Prostate gland (tissue), 2 donors: Measurements from ENCODE around the gene VWA5B2.

Source experiments
- CTCF ChIP-seq, 4 experiments: fragments of 200-600 bp in 2 of 4; fragments of 450-650 bp in 2 of 4; sonication (generic) in 2 of 4; IDR thresholded peaks; 1 replicate in 3 of 4; 2 replicates in 1 of 4; pipeline ENCODE4 v1.5.1; 2016 to 2019; ENCODE audit warnings: antibody characterized with exemption in 4 of 4, mild to moderate bottlenecking in 2 of 4, moderate library complexity in 2 of 4
- POLR2A ChIP-seq: fragments of 450-650 bp; IDR thresholded peaks from one replicate; pipeline ENCODE4 v1.6.1; 2016; ENCODE audit warnings: antibody characterized with exemption, mild to moderate bottlenecking

GRCh38 chr3:184198509-184198908 is 30.9 kb upstream of the VWA5B2 start:
- TF ChIP-seq POLR2A: no peak
- TF ChIP-seq CTCF (IDR thresholded peaks at IDR 0.05): no peak
